ENCODE measurements around the gene TRAF4. TPM values are rescaled to one million over a fixed set of nuclear protein-coding genes. Genes with fewer than 3 reads are reported as not detected.

Gene TRAF4, protein sequence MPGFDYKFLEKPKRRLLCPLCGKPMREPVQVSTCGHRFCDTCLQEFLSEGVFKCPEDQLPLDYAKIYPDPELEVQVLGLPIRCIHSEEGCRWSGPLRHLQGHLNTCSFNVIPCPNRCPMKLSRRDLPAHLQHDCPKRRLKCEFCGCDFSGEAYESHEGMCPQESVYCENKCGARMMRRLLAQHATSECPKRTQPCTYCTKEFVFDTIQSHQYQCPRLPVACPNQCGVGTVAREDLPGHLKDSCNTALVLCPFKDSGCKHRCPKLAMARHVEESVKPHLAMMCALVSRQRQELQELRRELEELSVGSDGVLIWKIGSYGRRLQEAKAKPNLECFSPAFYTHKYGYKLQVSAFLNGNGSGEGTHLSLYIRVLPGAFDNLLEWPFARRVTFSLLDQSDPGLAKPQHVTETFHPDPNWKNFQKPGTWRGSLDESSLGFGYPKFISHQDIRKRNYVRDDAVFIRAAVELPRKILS
- total RNA-seq (ENCODE audit: low replicate concordance): 8.1 and 21.3 TPM in 2 replicates

DNA sequence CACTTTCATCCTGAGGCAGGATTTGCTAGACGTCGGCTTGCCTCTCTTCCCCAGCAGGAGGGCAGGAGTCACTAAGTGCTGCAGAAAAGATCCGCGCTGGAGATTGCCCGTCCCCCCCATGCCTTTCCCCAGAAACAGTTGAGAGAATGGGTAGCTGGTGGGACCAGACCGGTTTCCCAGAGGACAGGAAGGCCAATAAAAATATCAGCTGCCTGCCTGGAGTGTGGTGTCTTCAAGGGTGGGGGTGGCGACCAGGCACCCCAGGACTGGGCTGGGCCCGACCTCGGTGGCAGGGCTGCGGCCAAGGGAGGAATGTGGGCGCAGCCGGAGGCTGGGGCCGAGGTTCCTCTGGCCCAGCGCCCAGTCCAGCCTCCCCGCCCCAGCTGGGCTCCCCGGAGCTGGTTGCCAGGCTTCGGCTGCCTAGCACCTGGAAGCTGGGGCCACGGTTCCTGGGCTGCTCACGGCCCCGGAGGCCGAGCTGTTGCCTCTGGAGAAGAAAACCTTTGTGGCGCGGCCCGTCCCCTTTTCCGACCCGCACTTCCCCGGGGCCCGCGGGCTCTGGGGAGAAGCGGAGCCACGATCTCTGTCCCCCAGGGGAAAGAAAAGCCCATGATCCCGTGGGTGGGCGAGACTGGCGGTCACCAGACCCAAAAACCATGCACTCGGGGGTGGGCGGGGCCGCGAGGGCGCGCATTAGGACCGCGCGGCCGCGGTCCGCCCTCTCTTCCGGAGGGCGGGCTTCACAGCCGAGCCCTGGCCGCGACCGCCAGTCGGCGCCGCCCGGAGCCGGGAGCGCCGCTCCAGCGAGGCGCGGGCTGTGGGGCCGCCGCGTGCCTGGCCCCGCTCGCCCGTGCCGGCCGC is at the start of gene TRAF4:
TRAF4 (plus strand) TSS at position 769 of the 861 bp plus-strand sequence. CDS start 102 bp downstream, outside the sequence.
- TF ChIP-seq, protein P1, sequence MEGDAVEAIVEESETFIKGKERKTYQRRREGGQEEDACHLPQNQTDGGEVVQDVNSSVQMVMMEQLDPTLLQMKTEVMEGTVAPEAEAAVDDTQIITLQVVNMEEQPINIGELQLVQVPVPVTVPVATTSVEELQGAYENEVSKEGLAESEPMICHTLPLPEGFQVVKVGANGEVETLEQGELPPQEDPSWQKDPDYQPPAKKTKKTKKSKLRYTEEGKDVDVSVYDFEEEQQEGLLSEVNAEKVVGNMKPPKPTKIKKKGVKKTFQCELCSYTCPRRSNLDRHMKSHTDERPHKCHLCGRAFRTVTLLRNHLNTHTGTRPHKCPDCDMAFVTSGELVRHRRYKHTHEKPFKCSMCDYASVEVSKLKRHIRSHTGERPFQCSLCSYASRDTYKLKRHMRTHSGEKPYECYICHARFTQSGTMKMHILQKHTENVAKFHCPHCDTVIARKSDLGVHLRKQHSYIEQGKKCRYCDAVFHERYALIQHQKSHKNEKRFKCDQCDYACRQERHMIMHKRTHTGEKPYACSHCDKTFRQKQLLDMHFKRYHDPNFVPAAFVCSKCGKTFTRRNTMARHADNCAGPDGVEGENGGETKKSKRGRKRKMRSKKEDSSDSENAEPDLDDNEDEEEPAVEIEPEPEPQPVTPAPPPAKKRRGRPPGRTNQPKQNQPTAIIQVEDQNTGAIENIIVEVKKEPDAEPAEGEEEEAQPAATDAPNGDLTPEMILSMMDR (IDR thresholded peaks at IDR 0.05; ENCODE audit: insufficient read depth, low read length): peak; percentile 27
- H3K4me3 ChIP-seq (ENCODE audit: low read depth, low read length): peak within 1 kb of the TSS; percentile 92
- peak; percentile 84 for DNase-seq (ENCODE audit: low read depth)

DNA sequence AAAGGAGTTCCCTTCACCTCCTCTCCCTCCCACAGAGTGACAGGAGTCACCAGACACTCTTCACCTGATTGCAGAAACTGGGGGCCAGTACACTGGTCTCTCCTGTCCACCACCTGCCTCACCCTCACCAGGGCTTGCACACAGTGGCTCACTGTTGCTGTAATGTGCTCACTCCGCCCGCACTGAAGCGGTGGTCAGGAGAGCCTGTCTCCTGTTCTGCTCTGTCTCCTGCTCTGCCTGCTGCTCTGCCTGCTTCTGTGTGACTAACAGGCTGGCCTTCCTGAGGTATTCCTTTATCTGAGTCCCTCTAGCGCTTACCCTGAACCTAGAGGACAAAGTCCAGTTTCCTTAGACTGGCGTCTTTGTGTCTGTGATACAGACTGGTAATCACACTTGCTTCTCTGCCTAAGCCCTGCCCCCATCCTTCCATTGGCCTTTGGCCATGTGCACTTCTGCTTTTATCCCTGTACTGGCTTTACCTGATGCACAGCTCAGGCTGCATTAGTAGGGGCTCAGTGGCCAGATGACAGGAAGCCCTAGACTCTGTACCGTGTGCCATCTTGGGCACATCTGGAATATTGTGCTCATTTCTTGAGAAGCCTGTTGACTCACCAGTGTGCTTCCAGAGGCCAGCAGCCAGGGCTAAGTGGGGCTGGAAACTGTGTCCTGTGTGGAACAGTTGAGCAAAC is 45.4 kb upstream of the TRAF4 start:
- DNase-seq (ENCODE audit: low read depth): no peak
- TF ChIP-seq, protein P1 (IDR thresholded peaks at IDR 0.05; ENCODE audit: insufficient read depth, low read length): no peak
- H3K4me3 ChIP-seq (ENCODE audit: low read depth, low read length): no peak overlapping the region

- TF ChIP-seq, protein P1 (IDR thresholded peaks at IDR 0.05; ENCODE audit: insufficient read depth, low read length): no peak
- DNase-seq (ENCODE audit: low read depth): no peak
- H3K4me3 ChIP-seq (ENCODE audit: low read depth, low read length): no peak overlapping the region
These were observed 43.5 kb upstream of the TRAF4 start for GRCh38 chr17:28700278-28700677.

DNA sequence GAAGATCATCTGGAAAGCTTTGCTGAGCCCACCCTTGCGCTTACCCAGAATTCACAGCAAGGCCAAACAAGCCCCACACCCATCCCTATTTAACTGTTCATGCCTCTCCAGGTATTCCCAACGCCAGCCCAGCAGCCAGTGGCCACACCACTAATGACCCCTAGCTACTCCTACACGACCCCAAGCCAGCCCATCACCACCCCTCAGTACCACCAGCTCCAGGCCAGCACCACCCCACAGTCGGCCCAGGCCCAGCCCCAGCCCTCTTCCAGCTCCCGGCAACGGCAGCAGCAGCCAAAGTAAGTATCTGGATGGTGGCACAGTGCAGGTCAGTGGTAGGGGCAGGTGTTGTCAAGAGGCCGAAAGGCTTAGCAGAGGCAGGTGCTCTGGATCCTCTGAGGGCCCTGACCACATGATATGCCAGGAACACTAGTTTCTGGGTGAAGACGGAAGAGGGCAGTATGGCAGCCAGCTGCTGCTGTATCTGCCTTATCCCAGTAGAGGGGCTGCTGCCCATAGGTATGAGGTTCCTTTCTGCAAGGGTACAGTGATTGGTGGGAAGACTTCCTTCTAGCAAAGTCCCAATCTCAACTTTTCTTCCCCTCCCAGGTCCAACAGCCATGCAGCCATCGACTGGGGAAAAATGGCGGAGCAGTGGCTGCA is 42.9 kb upstream of the TRAF4 start:
- TF ChIP-seq, protein P1 (IDR thresholded peaks at IDR 0.05; ENCODE audit: insufficient read depth, low read length): no peak
- H3K4me3 ChIP-seq (ENCODE audit: low read depth, low read length): no peak overlapping the region
- DNase-seq (ENCODE audit: low read depth): no peak

DNA sequence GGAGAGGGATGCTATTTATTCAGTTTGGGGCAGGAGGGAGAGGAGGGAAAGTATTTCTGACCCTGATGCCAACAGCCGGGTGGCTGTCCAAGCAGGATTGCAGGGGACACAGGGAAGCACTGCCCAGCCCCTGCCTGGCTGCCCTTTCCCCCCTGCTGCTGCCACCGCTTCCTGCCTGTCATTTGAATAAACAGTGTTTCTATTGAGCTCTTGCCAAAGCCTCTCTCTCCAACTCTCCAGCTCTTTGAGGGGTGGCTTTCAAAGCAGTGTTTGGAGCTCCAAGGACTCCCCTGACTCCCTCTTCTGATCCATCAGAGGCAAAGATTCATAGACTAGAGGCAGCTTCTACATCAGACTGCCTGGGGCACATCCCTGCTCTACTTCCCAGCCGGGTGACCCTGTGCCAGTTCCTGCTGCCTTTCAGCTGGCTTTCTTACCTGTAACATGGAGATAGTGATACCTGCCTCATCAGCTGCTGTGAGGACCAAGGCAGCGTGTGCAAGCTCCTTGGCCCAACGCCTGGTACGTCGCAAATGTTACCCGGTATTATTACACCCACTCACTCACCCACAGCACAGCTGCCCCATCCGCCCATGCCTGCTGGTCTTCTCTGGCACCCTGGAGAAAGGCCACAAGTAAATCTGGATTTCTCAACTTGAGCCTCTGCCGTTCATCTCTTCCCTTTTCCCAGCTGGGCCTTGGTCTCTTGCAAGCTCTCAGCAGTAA is 41.6 kb upstream of the TRAF4 start:
- H3K4me3 ChIP-seq (ENCODE audit: low read depth, low read length): no peak overlapping the region
- TF ChIP-seq, protein P1 (IDR thresholded peaks at IDR 0.05; ENCODE audit: insufficient read depth, low read length): no peak
- DNase-seq (ENCODE audit: low read depth): no peak

All from fibroblast of the aortic adventitia (primary cell).